Upper lobe of left lung (tissue), 6 donors: ENCODE measurements around the gene PTH2. TPM values are rescaled to one million over a fixed set of nuclear protein-coding genes. Genes with fewer than 3 reads are reported as not detected.

Source experiments
- ATAC-seq, 2 donors: fragments of 200-7000 bp; cut with Tn5 transposase; one replicate each; pipeline ENCODE4 v1.9.1; 2022; ENCODE audit warnings: mild to moderate bottlenecking in 2 of 2, moderate library complexity in 2 of 2; ENCODE audit not compliant: low FRiP score in 2 of 2
- DNase-seq, 2 donors: peaks; one replicate each; pipeline ENCODE4 v3.0.0-alpha.2; 2019 to 2020
- H3K27ac ChIP-seq, 4 donors: fragments of 200-600 bp; sonication (generic); one replicate each; pipeline ENCODE4 v1.5.1; 2016 to 2019
- H3K27me3 ChIP-seq, 4 donors: fragments of 200-600 bp; sonication (generic); one replicate each; pipeline ENCODE4 v1.5.1; 2017 to 2019
- H3K36me3 ChIP-seq, 4 donors: fragments of 200-600 bp; sonication (generic); one replicate each; pipeline ENCODE4 v1.5.1; 2016 to 2019
- H3K4me1 ChIP-seq, 4 donors: fragments of 200-600 bp; sonication (generic); one replicate each; pipeline ENCODE4 v1.5.1; 2018 to 2019
- H3K4me3 ChIP-seq, 4 donors: fragments of 200-600 bp; sonication (generic); one replicate each; pipeline ENCODE4 v1.5.1; 2017 to 2019; ENCODE audit warnings: mild to moderate bottlenecking in 2 of 4, moderate library complexity in 1 of 4
- H3K9me3 ChIP-seq, 4 donors: fragments of 200-600 bp; sonication (generic); one replicate each; pipeline ENCODE4 v1.5.1; 2018 to 2019
- CTCF ChIP-seq, 6 experiments: fragments of 450-650 bp in 4 of 6; fragments of 200-600 bp in 2 of 6; sonication (generic) in 2 of 6; IDR thresholded peaks; one replicate each; pipeline ENCODE4 v1.5.1; 2016 to 2019; ENCODE audit warnings: antibody characterized with exemption in 6 of 6
- EP300 ChIP-seq, 4 donors: sonication (generic); formaldehyde crosslinking; IDR thresholded peaks; one replicate each; pipeline ENCODE4 v1.5.1; 2017; ENCODE audit warnings: antibody characterized with exemption in 4 of 4, control low read depth in 2 of 4
- POLR2A ChIP-seq, 4 donors: fragments of 450-650 bp; IDR thresholded peaks; one replicate each; pipeline ENCODE4 v1.5.1; 2016 to 2017; ENCODE audit warnings: antibody characterized with exemption in 4 of 4, mild to moderate bottlenecking in 2 of 4
- POLR2AphosphoS5 ChIP-seq, 2 donors: sonication (generic); formaldehyde crosslinking; IDR thresholded peaks; one replicate each; pipeline ENCODE4 v1.5.1; 2017; ENCODE audit warnings: antibody characterized with exemption in 2 of 2
- WGBS, 2 donors: methylation state at CpG; one replicate each; pipeline ENCODE4 v1.1.5; 2017 to 2018; 5-methylcytosine and 5-hydroxymethylcytosine counted together
- total RNA-seq, 6 donors: library from RNA; depleted of rRNA in 4 of 6; stranded (reverse); fragments of >200 nt in 4 of 6; gene quantifications; one replicate each; pipeline versions ENCODE4 v1.1.0 to v1.2.1, GENCODE V29; 2016 to 2021
- donor health status: DM: no; HTN: no; CAD: no; lungs with moderate emphysema.
- donor health status: DM: no; HTN: yes; CAD: no; lungs with severe emphysema.

The PTH2 gene
- total RNA-seq, 6 donors from 2014 or later: not detected

GRCh38 chr19:49425922-49426592 lies 2.8 kb upstream of the PTH2 start:
- Histone ChIP-seq H3K9me3 (no peaks in the 10 kb centered on the region), H3K36me3 (no peaks in the 10 kb centered on the region), H3K27me3 (peaks cover 0 to 82% (median 52%) of the 10 kb centered on the region in 4 donors), H3K4me3 (no peak overlapping the region), H3K27ac (no peak overlapping the region), H3K4me1 (peaks cover 28 to 44% (median 31%) of the 10 kb centered on the region in 4 donors)
- TF ChIP-seq CTCF (IDR thresholded peaks at IDR 0.05): no peak
- no peak for TF ChIP-seq POLR2A (IDR thresholded peaks at IDR 0.05)
- no peak for TF ChIP-seq EP300 (IDR thresholded peaks at IDR 0.05)
- no peak for TF ChIP-seq POLR2AphosphoS5 (IDR thresholded peaks at IDR 0.05)
- WGBS, 2 donors: 5% methylated on average over 30 of the region's 30 CpGs
- DNase-seq: peak in 1 of 2 donors; percentile 85
- ATAC-seq: no peak

GRCh38 chr19:49425178-49425577 lies 1.9 kb upstream of the PTH2 start, which contains the start of gene GFY:
GFY (plus strand) TSS chr19:49425388; CDS start chr19:49426431, 1,043 bp downstream.
- H3K9me3 ChIP-seq: no peaks in the 10 kb centered on the region
- peaks cover 0 to 78% (median 48%) of the 10 kb centered on the region in 4 donors for H3K27me3 ChIP-seq
- no peak within 1 kb of the TSS for H3K27ac ChIP-seq
- DNase-seq (no peak), ATAC-seq (no peak)
- H3K36me3 ChIP-seq: no peaks in the 10 kb centered on the region
- H3K4me3 ChIP-seq: no peak within 1 kb of the TSS
- no peak for TF ChIP-seq POLR2A (IDR thresholded peaks at IDR 0.05)
- TF ChIP-seq POLR2AphosphoS5 (IDR thresholded peaks at IDR 0.05): no peak
- TF ChIP-seq CTCF (IDR thresholded peaks at IDR 0.05): no peak
- TF ChIP-seq EP300 (IDR thresholded peaks at IDR 0.05): no peak
- WGBS, 2 donors: 45 to 59% methylated on average over 7 of the region's 7 CpGs
- peaks cover 29 to 52% (median 36%) of the 10 kb centered on the region in 4 donors for H3K4me1 ChIP-seq

GRCh38 chr19:49423985-49424303 lies 703 bp upstream of the PTH2 start:
- TF ChIP-seq POLR2AphosphoS5 (IDR thresholded peaks at IDR 0.05): no peak
- no peak for TF ChIP-seq CTCF (IDR thresholded peaks at IDR 0.05)
- TF ChIP-seq EP300 (IDR thresholded peaks at IDR 0.05): no peak
- TF ChIP-seq POLR2A (IDR thresholded peaks at IDR 0.05): no peak
- ATAC-seq (no peak), DNase-seq (no peak)
- no peaks in the 10 kb centered on the region for H3K36me3 ChIP-seq
- H3K9me3 ChIP-seq: no peaks in the 10 kb centered on the region
- no peak overlapping the region for H3K27ac ChIP-seq
- H3K27me3 ChIP-seq: peaks cover 0 to 72% (median 45%) of the 10 kb centered on the region in 4 donors
- H3K4me3 ChIP-seq: no peak overlapping the region
- WGBS, 2 donors: 8 to 15% methylated on average over 1 to 3 of the region's 3 CpGs
- peaks cover 29 to 52% (median 36%) of the 10 kb centered on the region in 4 donors for H3K4me1 ChIP-seq

- ATAC-seq (peak in 1 of 2 donors; percentile 81), DNase-seq (peak in 1 of 2 donors; percentile 91)
- Histone ChIP-seq H3K27me3 (peaks cover 0 to 58% (median 31%) of the 10 kb centered on the region in 4 donors), H3K36me3 (no peaks in the 10 kb centered on the region), H3K9me3 (no peaks in the 10 kb centered on the region), H3K4me1 (peaks cover 23 to 40% (median 27%) of the 10 kb centered on the region in 4 donors), H3K4me3 (peak overlapping the region in 3 of 4 donors; percentile 17 to 29 (median 23)), H3K27ac (no peak overlapping the region)
- 4 to 12% methylated on average over 19 to 28 of the region's 58 CpGs for WGBS, 2 donors
- no peak for TF ChIP-seq POLR2A (IDR thresholded peaks at IDR 0.05)
- TF ChIP-seq CTCF (IDR thresholded peaks at IDR 0.05): peak; percentile 15 to 61 (median 44)
- no peak for TF ChIP-seq POLR2AphosphoS5 (IDR thresholded peaks at IDR 0.05)
- TF ChIP-seq EP300 (IDR thresholded peaks at IDR 0.05): no peak
Measured at GRCh38 chr19:49422407-49423070, 702 bp downstream of the PTH2 start.
